Activated T-cell treated with anti-CD3 and anti-CD28 coated beads, Interleukin-2, amount 50 U/mL, for 24 hours (primary cell): ENCODE measurements around the gene OR6C68.

Experiments
- DNase-seq: peaks from one replicate; pipeline ENCODE4 v3.0.0-alpha.2; 2020
- H3K27ac Mint-ChIP-seq: 2 replicates; pipeline ENCODE4 v1.8.0; 2020; ENCODE audit warnings: mild to moderate bottlenecking, mixed read lengths
- H3K27me3 Mint-ChIP-seq: 2 replicates; pipeline ENCODE4 v1.8.0; 2020; ENCODE audit warnings: mixed read lengths
- H3K36me3 Mint-ChIP-seq: 2 replicates; pipeline ENCODE4 v1.8.0; 2020; ENCODE audit warnings: low read depth, mixed read lengths
- H3K4me1 Mint-ChIP-seq: 2 replicates; pipeline ENCODE4 v1.8.0; 2020; ENCODE audit warnings: low read depth, mixed read lengths
- H3K4me3 Mint-ChIP-seq: 2 replicates; pipeline ENCODE4 v1.8.0; 2020; ENCODE audit warnings: mild to moderate bottlenecking, moderate library complexity, mixed read lengths
- H3K9me3 Mint-ChIP-seq: 2 replicates; pipeline ENCODE4 v1.8.0; 2020; ENCODE audit warnings: mixed read lengths

The OR6C68 gene

GRCh38 chr12:55501601-55502000 lies 9.4 kb downstream of the OR6C68 start:
- Mint-ChIP-seq H3K4me1 (no peaks in the 10 kb centered on the region), H3K4me3 (no peak overlapping the region), H3K36me3 (no peaks in the 10 kb centered on the region), H3K27me3 (peaks cover 10% of the 10 kb centered on the region), H3K27ac (no peak overlapping the region), H3K9me3 (no peaks in the 10 kb centered on the region)
- no peak for DNase-seq

GRCh38 chr12:55515696-55516095 lies 23.5 kb downstream of the OR6C68 start:
- Mint-ChIP-seq H3K27me3 (peaks cover 32% of the 10 kb centered on the region), H3K9me3 (no peaks in the 10 kb centered on the region), H3K4me1 (no peaks in the 10 kb centered on the region), H3K36me3 (no peaks in the 10 kb centered on the region), H3K27ac (no peak overlapping the region), H3K4me3 (no peak overlapping the region)
- no peak for DNase-seq

DNA sequence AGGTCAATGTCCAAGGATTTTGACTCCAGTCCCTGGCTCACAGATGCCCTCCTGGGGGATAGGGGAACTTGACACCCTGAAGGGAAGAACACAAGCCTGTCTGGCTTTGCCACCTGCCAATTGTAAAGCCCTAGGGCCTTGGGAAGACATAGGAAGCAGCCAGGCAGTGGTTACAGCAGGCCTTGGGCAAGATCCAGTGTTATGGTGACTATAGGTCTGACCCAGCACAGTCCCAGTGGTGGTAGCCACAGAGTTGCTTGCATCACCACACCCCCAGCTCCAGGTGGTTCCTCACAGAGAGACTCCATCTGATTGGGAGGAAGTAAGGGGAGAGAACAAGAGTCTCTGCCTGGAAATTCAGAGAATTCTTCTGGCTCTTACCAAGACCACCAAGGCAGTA lies 24.2 kb downstream of the OR6C68 start:
- no peaks in the 10 kb centered on the region for H3K9me3 Mint-ChIP-seq
- peaks cover 34% of the 10 kb centered on the region for H3K27me3 Mint-ChIP-seq
- no peak overlapping the region for H3K4me3 Mint-ChIP-seq
- no peak overlapping the region for H3K27ac Mint-ChIP-seq
- H3K36me3 Mint-ChIP-seq: no peaks in the 10 kb centered on the region
- H3K4me1 Mint-ChIP-seq: no peaks in the 10 kb centered on the region
- DNase-seq: no peak
